Body of pancreas (tissue), 4 donors: ENCODE data around the gene CLIC3.

Experiments used
- POLR2A ChIP-seq, 3 donors: fragments of 450-650 bp; IDR thresholded peaks; one replicate each; pipeline ENCODE4 v1.6.1; 2016; ENCODE audit warnings: antibody characterized with exemption in 3 of 3, mild to moderate bottlenecking in 2 of 3
- TF ChIP-seq, protein P1 (sequence below), 7 experiments: fragments of 450-650 bp in 4 of 7; fragments of 200-600 bp in 3 of 7; sonication (generic) in 3 of 7; IDR thresholded peaks; one replicate each; pipeline ENCODE4 v1.5.1; 2016 to 2019; ENCODE audit warnings: antibody characterized with exemption in 7 of 7

DNA sequence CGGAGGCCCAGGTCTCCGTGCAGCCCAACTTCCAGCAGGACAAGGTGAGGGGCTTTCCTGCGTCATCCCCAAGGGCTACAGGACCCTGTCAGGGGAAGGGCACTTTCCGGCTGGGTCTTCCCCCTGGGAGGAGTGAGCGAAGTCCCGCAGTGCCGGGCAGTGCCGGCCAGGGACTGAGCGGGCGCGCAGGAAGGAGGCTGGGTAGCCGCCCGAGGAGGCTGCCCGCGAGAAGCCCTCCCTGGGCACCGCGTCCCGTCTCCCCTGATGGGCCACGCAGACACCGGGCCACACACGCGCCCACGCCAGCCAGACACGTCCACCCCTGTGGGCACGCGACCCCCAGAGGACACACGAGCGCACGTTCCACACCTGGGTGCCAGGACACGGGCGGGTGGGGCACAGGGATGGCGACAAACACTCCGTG, 18.7 kb downstream of the CLIC3 start:
- TF ChIP-seq, protein P1, sequence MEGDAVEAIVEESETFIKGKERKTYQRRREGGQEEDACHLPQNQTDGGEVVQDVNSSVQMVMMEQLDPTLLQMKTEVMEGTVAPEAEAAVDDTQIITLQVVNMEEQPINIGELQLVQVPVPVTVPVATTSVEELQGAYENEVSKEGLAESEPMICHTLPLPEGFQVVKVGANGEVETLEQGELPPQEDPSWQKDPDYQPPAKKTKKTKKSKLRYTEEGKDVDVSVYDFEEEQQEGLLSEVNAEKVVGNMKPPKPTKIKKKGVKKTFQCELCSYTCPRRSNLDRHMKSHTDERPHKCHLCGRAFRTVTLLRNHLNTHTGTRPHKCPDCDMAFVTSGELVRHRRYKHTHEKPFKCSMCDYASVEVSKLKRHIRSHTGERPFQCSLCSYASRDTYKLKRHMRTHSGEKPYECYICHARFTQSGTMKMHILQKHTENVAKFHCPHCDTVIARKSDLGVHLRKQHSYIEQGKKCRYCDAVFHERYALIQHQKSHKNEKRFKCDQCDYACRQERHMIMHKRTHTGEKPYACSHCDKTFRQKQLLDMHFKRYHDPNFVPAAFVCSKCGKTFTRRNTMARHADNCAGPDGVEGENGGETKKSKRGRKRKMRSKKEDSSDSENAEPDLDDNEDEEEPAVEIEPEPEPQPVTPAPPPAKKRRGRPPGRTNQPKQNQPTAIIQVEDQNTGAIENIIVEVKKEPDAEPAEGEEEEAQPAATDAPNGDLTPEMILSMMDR (IDR thresholded peaks at IDR 0.05), result no peak
- TF ChIP-seq POLR2A (IDR thresholded peaks at IDR 0.05), result no peak
